GM12878 (cell line): ENCODE data around the gene ZNF613. TPM values are rescaled to one million over a fixed set of nuclear protein-coding genes. Genes with fewer than 3 reads are reported as not detected.

Source experiments
- BRCA1 ChIP-seq: IDR thresholded peaks from 2 replicates; pipeline ENCODE4 v1.6.1; 2011; ENCODE audit warnings: low read depth, low read length, improper control_type of control experiment
- CBFB ChIP-seq: IDR thresholded peaks from 2 replicates; pipeline ENCODE4 v1.6.1; 2016; ENCODE audit warnings: antibody characterized with exemption, low read depth
- CBX5 ChIP-seq: sonication (generic); IDR thresholded peaks from 2 replicates; pipeline ENCODE4 v1.6.1; 2016; ENCODE audit warnings: low read depth, moderate library complexity, mild to moderate bottlenecking, inconsistent platforms
- CHD1 ChIP-seq: IDR thresholded peaks from 2 replicates; pipeline ENCODE4 v1.6.1; 2012; ENCODE audit warnings: low read depth, low read length, improper control_type of control experiment
- CREB1 ChIP-seq: IDR thresholded peaks from 2 replicates; pipeline ENCODE4 v1.6.1; 2012; ENCODE audit warnings: low read depth, mild to moderate bottlenecking, inconsistent platforms
- DPF2 ChIP-seq: fragments of 450-650 bp; IDR thresholded peaks from 2 replicates; pipeline ENCODE4 v1.6.1; 2017; ENCODE audit warnings: mild to moderate bottlenecking
- EGR1 ChIP-seq, 2 experiments: IDR thresholded peaks; 1 replicate in 1 of 2; 2 replicates in 1 of 2; pipeline ENCODE4 v1.6.1; 2011 to 2012; ENCODE audit warnings: low read depth in 2 of 2, low read length in 2 of 2, borderline replicate concordance in 1 of 2, mild to moderate bottlenecking in 1 of 2, moderate library complexity in 1 of 2
- GATAD2B ChIP-seq: fragments of 450-650 bp; conservative IDR thresholded peaks from 2 replicates; pipeline ENCODE4 v1.6.1; 2017; ENCODE audit warnings: low read depth, mild to moderate bottlenecking, moderate library complexity
- MYB ChIP-seq: fragments of 150-350 bp; IDR thresholded peaks from 2 replicates; pipeline ENCODE4 v1.6.1; 2014; ENCODE audit warnings: mild to moderate bottlenecking, low read depth, low read length, borderline replicate concordance
- NR2F1 ChIP-seq: fragments of 450-650 bp; conservative IDR thresholded peaks from 2 replicates; pipeline ENCODE4 v1.6.1; 2017; ENCODE audit warnings: mild to moderate bottlenecking
- PAX5 ChIP-seq: IDR thresholded peaks from 2 replicates; pipeline ENCODE4 v1.6.1; 2011; ENCODE audit warnings: low read depth, low read length, borderline replicate concordance
- PAX8 ChIP-seq: fragments of 450-650 bp; IDR thresholded peaks from 2 replicates; pipeline ENCODE4 v1.6.1; 2017; ENCODE audit warnings: mild to moderate bottlenecking, moderate library complexity
- RAD21 ChIP-seq: IDR thresholded peaks from 2 replicates; pipeline ENCODE4 v1.6.1; 2011; ENCODE audit warnings: mild to moderate bottlenecking, low read depth, low read length, moderate library complexity; ENCODE audit not compliant: insufficient read depth
- RAD51 ChIP-seq: fragments of 450-650 bp; IDR thresholded peaks from 2 replicates; pipeline ENCODE4 v1.6.1; 2016; ENCODE audit warnings: moderate library complexity, mild to moderate bottlenecking, inconsistent platforms
- RELA ChIP-seq: fragments of 450-650 bp; IDR thresholded peaks from 2 replicates; pipeline ENCODE4 v1.8.0; 2014; ENCODE audit warnings: borderline replicate concordance; ENCODE audit not compliant: partially characterized antibody
- RFX5 ChIP-seq: IDR thresholded peaks from 2 replicates; pipeline ENCODE4 v1.6.1; 2011; ENCODE audit warnings: low read depth, low read length, improper control_type of control experiment
- SMARCA5 ChIP-seq: fragments of 450-650 bp; IDR thresholded peaks from 2 replicates; pipeline ENCODE4 v1.6.1; 2017; ENCODE audit warnings: mild to moderate bottlenecking
- SP1 ChIP-seq: IDR thresholded peaks from one replicate; pipeline ENCODE4 v1.6.1; 2011; ENCODE audit warnings: low read depth, low read length
- TCF3 ChIP-seq: IDR thresholded peaks from 2 replicates; pipeline ENCODE4 v1.6.1; 2012; ENCODE audit warnings: low read depth, mild to moderate bottlenecking, low read length, borderline replicate concordance; ENCODE audit not compliant: insufficient read depth
- polyA plus RNA-seq, 11 experiments: library from polyadenylated mRNA; depleted of rRNA in 4 of 11; unstranded in 6 of 11; stranded (reverse) in 5 of 11; fragments of >200 nt; fragmentation: Nextera tagmentation in 4 of 11; fragmentation: Illumina TruSeq in 1 of 11; extraction: Ambion mirVana in 4 of 11; extraction: Trizol in 1 of 11; gene quantifications; 1 replicate in 1 of 11; 2 replicates in 10 of 11; pipeline versions ENCODE4 v1.2.1 to v1.2.3, GENCODE V29; 2011 to 2016; ENCODE audit warnings: inconsistent platforms in 2 of 11, missing spikeins in 2 of 11, low read depth in 1 of 11
- total RNA-seq, 4 experiments: library from RNA; depleted of rRNA in 3 of 4; stranded (reverse); fragments of >200 nt in 3 of 4; fragmentation: Illumina TruSeq in 1 of 4; extraction: Trizol in 1 of 4; gene quantifications; 2 replicates each; pipeline versions ENCODE4 v1.2.1 to v1.2.3, GENCODE V29; 2013 to 2021
- TF ChIP-seq, protein P1 (sequence below): fragments of 450-650 bp; IDR thresholded peaks from 2 replicates; pipeline ENCODE4 v1.6.1; 2016; ENCODE audit warnings: mild to moderate bottlenecking
- TF ChIP-seq, protein P2 (sequence below): IDR thresholded peaks from 2 replicates; pipeline ENCODE4 v1.6.1; 2011; ENCODE audit warnings: low read depth, low read length, improper control_type of control experiment, borderline replicate concordance
- TF ChIP-seq, protein P3 (sequence below): IDR thresholded peaks from 2 replicates; pipeline ENCODE4 v1.6.1; 2012; ENCODE audit warnings: low read depth, low read length, improper control_type of control experiment
- TF ChIP-seq, protein P4 (sequence below): IDR thresholded peaks from 2 replicates; pipeline ENCODE4 v1.6.1; 2011; ENCODE audit warnings: borderline replicate concordance, low read depth, mild to moderate bottlenecking, moderate library complexity, mixed read lengths, low read length; ENCODE audit not compliant: insufficient read depth; ENCODE audit errors: extremely low read length
- TF ChIP-seq, protein P5 (sequence below): fragments of 450-650 bp; conservative IDR thresholded peaks from 2 replicates; pipeline ENCODE4 v1.6.1; 2017; ENCODE audit warnings: mild to moderate bottlenecking, moderate library complexity

ZNF613 gene
- total and polyA plus RNA-seq, 10 of the 15 experiments (the other 5 are each of a cell fraction or from before 2014, with no cell fraction given): 3.3 to 7.8 (median 5.0) TPM

DNA sequence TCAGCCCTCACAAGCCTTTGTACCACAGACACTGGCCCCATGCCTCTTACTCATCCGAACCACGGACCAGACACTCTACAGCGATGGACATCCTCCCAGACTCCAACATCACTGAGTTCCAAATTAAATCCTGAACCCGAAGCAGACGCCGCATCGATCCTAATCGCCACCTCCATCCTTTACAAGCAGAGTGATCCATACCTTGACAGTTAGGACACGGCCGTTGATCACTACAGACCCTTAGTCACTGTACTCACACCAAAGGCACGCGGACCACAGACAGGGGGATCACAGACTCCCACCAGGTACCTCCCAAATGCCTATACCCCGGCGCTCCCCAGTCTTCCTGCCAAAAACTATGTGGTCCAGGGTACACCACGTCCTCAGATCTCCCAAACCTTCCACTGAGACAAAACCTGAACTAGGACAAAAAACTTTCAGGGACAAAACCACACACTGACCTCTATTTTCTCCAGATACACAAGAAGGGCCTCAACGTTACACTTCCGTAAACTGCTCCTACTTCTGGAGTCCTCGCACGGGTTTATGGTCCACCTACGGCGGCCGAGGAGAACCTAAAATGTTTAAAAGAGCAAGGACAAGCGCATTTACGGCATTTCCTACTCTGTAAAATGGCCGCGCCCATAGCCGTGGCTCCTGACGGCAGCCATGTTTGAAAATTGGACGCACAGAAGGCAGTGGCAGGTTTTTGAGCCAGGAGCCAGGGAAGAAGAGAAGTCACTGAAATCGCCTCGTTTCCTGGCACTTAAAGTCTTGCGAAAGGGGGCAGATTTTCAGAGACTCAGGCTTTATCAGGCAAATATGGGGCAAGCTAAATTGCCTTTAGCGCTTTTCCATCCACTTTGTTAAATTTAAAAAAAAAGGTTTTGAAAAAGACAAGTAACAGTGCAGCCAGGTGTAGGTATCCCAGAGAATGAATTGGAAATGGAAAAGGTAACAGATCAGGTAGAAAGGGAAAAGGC, 59.3 kb downstream of the ZNF613 start, which contains the start of gene ZNF350 (continued):
- TF ChIP-seq, protein P1, sequence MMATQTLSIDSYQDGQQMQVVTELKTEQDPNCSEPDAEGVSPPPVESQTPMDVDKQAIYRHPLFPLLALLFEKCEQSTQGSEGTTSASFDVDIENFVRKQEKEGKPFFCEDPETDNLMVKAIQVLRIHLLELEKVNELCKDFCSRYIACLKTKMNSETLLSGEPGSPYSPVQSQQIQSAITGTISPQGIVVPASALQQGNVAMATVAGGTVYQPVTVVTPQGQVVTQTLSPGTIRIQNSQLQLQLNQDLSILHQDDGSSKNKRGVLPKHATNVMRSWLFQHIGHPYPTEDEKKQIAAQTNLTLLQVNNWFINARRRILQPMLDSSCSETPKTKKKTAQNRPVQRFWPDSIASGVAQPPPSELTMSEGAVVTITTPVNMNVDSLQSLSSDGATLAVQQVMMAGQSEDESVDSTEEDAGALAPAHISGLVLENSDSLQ: no peak
- TF ChIP-seq SP1: peak; percentile 52
- no peak for TF ChIP-seq CHD1
- no peak for TF ChIP-seq NR2F1
- TF ChIP-seq EGR1 (IDR thresholded peaks at IDR 0.05; ENCODE audit: borderline replicate concordance in 1 of 2, low read depth in 2 of 2, low read length in 2 of 2): no peak
- TF ChIP-seq CBFB: peak; percentile 92
- TF ChIP-seq, protein P2, sequence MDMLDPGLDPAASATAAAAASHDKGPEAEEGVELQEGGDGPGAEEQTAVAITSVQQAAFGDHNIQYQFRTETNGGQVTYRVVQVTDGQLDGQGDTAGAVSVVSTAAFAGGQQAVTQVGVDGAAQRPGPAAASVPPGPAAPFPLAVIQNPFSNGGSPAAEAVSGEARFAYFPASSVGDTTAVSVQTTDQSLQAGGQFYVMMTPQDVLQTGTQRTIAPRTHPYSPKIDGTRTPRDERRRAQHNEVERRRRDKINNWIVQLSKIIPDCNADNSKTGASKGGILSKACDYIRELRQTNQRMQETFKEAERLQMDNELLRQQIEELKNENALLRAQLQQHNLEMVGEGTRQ: no peak
- no peak for TF ChIP-seq RELA
- TF ChIP-seq SMARCA5: no peak
- peak; percentile 68 for TF ChIP-seq CREB1
- TF ChIP-seq, protein P3, sequence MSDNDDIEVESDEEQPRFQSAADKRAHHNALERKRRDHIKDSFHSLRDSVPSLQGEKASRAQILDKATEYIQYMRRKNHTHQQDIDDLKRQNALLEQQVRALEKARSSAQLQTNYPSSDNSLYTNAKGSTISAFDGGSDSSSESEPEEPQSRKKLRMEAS: no peak
- TF ChIP-seq RFX5: no peak
- TF ChIP-seq, protein P4, sequence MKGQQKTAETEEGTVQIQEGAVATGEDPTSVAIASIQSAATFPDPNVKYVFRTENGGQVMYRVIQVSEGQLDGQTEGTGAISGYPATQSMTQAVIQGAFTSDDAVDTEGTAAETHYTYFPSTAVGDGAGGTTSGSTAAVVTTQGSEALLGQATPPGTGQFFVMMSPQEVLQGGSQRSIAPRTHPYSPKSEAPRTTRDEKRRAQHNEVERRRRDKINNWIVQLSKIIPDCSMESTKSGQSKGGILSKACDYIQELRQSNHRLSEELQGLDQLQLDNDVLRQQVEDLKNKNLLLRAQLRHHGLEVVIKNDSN: no peak
- no peak; the same call in 1 of the 2 replicates for TF ChIP-seq TCF3
- TF ChIP-seq DPF2: no peak
- no peak for TF ChIP-seq RAD51
- TF ChIP-seq, protein P5, sequence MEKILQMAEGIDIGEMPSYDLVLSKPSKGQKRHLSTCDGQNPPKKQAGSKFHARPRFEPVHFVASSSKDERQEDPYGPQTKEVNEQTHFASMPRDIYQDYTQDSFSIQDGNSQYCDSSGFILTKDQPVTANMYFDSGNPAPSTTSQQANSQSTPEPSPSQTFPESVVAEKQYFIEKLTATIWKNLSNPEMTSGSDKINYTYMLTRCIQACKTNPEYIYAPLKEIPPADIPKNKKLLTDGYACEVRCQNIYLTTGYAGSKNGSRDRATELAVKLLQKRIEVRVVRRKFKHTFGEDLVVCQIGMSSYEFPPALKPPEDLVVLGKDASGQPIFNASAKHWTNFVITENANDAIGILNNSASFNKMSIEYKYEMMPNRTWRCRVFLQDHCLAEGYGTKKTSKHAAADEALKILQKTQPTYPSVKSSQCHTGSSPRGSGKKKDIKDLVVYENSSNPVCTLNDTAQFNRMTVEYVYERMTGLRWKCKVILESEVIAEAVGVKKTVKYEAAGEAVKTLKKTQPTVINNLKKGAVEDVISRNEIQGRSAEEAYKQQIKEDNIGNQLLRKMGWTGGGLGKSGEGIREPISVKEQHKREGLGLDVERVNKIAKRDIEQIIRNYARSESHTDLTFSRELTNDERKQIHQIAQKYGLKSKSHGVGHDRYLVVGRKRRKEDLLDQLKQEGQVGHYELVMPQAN: peak; percentile 51; the same call in 1 of the 2 replicates
- TF ChIP-seq PAX5: no peak
- TF ChIP-seq BRCA1: no peak
- no peak for TF ChIP-seq PAX8
- TF ChIP-seq RAD21: no peak
- no peak for TF ChIP-seq MYB
- peak; percentile 83; the same call in 1 of the 2 replicates for TF ChIP-seq CBX5
- TF ChIP-seq GATAD2B: 0 out of 2 replicates have a peak, but pooled peaks have one; percentile 27
